DOHH2 (cell line): ENCODE measurements around the gene CTSZ.

Experiments
- H3F3A ChIP-seq: fragments of 200-600 bp; sonication (generic), shearing (Covaris generic); 2 replicates; pipeline ENCODE4 v1.6.0; 2016; ENCODE audit warnings: antibody characterized with exemption, mild to moderate bottlenecking; ENCODE audit not compliant: control insufficient read depth, insufficient read depth
- H3K27ac ChIP-seq: fragments of 200-600 bp; sonication (generic); 2 replicates; pipeline ENCODE4 v1.5.1; 2014; ENCODE audit warnings: low read depth, mild to moderate bottlenecking, low read length, moderate library complexity
- H3K27me3 ChIP-seq: fragments of 200-600 bp; sonication (generic); 2 replicates; pipeline ENCODE4 v1.6.1; 2014; ENCODE audit warnings: mild to moderate bottlenecking, low read length, mixed read lengths; ENCODE audit not compliant: control insufficient read depth
- H3K36me3 ChIP-seq: fragments of 200-600 bp; sonication (generic); 2 replicates; pipeline ENCODE4 v1.6.1; 2014; ENCODE audit warnings: mild to moderate bottlenecking, low read length, moderate library complexity, mixed read lengths; ENCODE audit not compliant: control insufficient read depth
- H3K4me1 ChIP-seq: fragments of 200-600 bp; sonication (generic); 2 replicates; pipeline ENCODE4 v1.6.1; 2014; ENCODE audit warnings: mild to moderate bottlenecking, low read length, mixed read lengths; ENCODE audit not compliant: control insufficient read depth
- H3K4me2 ChIP-seq: fragments of 200-600 bp; sonication (generic); 2 replicates; pipeline ENCODE4 v1.6.0; 2014; ENCODE audit warnings: mild to moderate bottlenecking, low read length, moderate library complexity
- H3K4me3 ChIP-seq: fragments of 200-600 bp; sonication (generic); 2 replicates; pipeline ENCODE4 v1.5.1; 2014; ENCODE audit warnings: mild to moderate bottlenecking, low read length, mixed read lengths
- H3K79me2 ChIP-seq: fragments of 200-600 bp; sonication (generic); 2 replicates; pipeline ENCODE4 v1.6.1; 2014; ENCODE audit warnings: mild to moderate bottlenecking, low read length, mixed read lengths; ENCODE audit not compliant: control insufficient read depth
- H3K9me2 ChIP-seq: fragments of 200-600 bp; sonication (generic); replicated peaks from 2 replicates; pipeline ENCODE4 v1.6.1; 2014; ENCODE audit warnings: mild to moderate bottlenecking, low read length, mixed read lengths; ENCODE audit not compliant: control insufficient read depth
- H3K9me3 ChIP-seq: fragments of 200-600 bp; sonication (generic); 2 replicates; pipeline ENCODE4 v1.6.1; 2014; ENCODE audit warnings: antibody characterized with exemption, low read length, mixed read lengths; ENCODE audit not compliant: control insufficient read depth, insufficient read depth
- H4K20me1 ChIP-seq: fragments of 200-600 bp; sonication (generic); 2 replicates; pipeline ENCODE4 v1.6.0; 2014; ENCODE audit warnings: low read depth, mild to moderate bottlenecking, antibody characterized with exemption, low read length, moderate library complexity; ENCODE audit not compliant: control insufficient read depth, insufficient read depth
- CTCF ChIP-seq: fragments of 200-600 bp; sonication (generic); IDR thresholded peaks from one replicate; pipeline ENCODE4 v1.5.1; 2014; ENCODE audit warnings: antibody characterized with exemption, mild to moderate bottlenecking, low read depth, low read length; ENCODE audit not compliant: poor library complexity, severe bottlenecking
- EZH2phosphoT487 ChIP-seq: fragments of 200-600 bp; sonication (generic); IDR thresholded peaks from 2 replicates; pipeline ENCODE4 v1.6.1; 2017; ENCODE audit warnings: borderline replicate concordance, mild to moderate bottlenecking, antibody characterized with exemption, low read length, moderate library complexity, mixed read lengths

Gene CTSZ

DNA sequence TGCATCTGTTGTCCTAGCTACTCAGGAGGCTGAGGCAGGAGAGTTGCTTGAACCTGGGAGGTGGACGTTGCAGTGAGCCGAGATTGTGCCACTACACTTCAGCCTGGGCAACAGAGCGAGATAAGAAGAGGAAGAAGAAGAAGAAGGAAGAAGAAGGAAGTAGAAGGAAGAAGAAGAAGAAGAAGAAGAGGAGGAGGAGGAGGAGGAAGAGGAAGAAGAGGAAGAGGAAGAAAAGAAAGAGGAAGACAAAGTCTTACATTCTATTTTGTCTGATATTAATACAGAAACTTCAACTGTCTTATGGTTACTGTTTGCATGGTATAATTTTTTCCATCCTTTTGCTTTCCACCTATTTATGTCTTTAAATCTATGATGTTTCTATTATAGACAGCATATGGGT lies 33.2 kb downstream of the CTSZ start:
- peak overlapping the region; percentile 20; the same call in 1 of the 2 replicates for H3K4me3 ChIP-seq
- no peaks in the 10 kb centered on the region for H4K20me1 ChIP-seq
- peaks cover 30% of the 10 kb centered on the region for H3K4me1 ChIP-seq
- TF ChIP-seq CTCF (no peak), EZH2phosphoT487 (no peak)
- H3K79me2 ChIP-seq = no peaks in the 10 kb centered on the region
- no peaks in the 10 kb centered on the region for H3K36me3 ChIP-seq
- no peak overlapping the region for H3K27ac ChIP-seq
- H3K4me2 ChIP-seq = peak overlapping the region; percentile 28
- no peaks in the 10 kb centered on the region for H3K27me3 ChIP-seq
- peaks cover 8% of the 10 kb centered on the region; the same call in 1 of the 2 replicates for H3F3A ChIP-seq
- H3K9me2 ChIP-seq = no peaks in the 10 kb centered on the region
- peaks cover 9% of the 10 kb centered on the region; the same call in 1 of the 2 replicates for H3K9me3 ChIP-seq

GRCh38 chr20:58973179-58973578 lies 33.9 kb downstream of the CTSZ start:
- peaks cover 9% of the 10 kb centered on the region; the same call in 1 of the 2 replicates for H3K9me3 ChIP-seq

DNA sequence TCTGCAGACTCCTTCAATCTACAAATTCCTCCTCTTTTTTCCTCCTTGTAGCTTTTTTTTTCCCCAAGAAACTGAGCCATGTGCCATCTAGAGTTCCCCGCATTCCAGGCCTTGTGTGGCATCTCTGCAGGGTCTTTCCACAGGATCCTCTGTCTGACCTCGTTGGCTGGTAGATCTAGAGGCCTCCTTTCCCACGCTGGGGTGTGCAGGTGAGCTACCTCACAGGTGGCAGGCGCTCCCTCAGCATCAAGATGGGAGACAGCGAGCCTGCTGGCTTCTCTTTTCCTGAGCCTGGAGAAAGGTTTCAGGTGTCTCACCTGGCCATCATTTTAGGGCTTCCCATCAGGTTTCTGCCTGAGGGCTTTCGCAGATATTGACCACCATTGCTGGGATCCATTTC lies 35.6 kb downstream of the CTSZ start:
- no peak overlapping the region for H3K4me3 ChIP-seq
- H3K4me2 ChIP-seq = no peak overlapping the region
- no peaks in the 10 kb centered on the region for H4K20me1 ChIP-seq
- H3K27me3 ChIP-seq = no peaks in the 10 kb centered on the region
- H3K36me3 ChIP-seq = no peaks in the 10 kb centered on the region
- TF ChIP-seq EZH2phosphoT487 (no peak), CTCF (no peak)
- H3F3A ChIP-seq = peaks cover 8% of the 10 kb centered on the region; the same call in 1 of the 2 replicates
- H3K4me1 ChIP-seq = peaks cover 21% of the 10 kb centered on the region
- H3K27ac ChIP-seq = no peak overlapping the region
- no peaks in the 10 kb centered on the region for H3K79me2 ChIP-seq
- peaks cover 9% of the 10 kb centered on the region; the same call in 1 of the 2 replicates for H3K9me3 ChIP-seq
- H3K9me2 ChIP-seq = no peaks in the 10 kb centered on the region

More at GRCh38 chr20:58973179-58973578, 33.9 kb downstream of the CTSZ start:
- H3K27me3 ChIP-seq = no peaks in the 10 kb centered on the region
- H3K36me3 ChIP-seq = no peaks in the 10 kb centered on the region
- no peak for TF ChIP-seq CTCF
- TF ChIP-seq EZH2phosphoT487 = no peak
- H3K4me3 ChIP-seq = no peak overlapping the region
- H3K4me1 ChIP-seq = peaks cover 23% of the 10 kb centered on the region
- H3K4me2 ChIP-seq = no peak overlapping the region
- H3F3A ChIP-seq = peaks cover 8% of the 10 kb centered on the region; the same call in 1 of the 2 replicates
- H3K27ac ChIP-seq = no peak overlapping the region
- no peaks in the 10 kb centered on the region for H4K20me1 ChIP-seq
- H3K9me2 ChIP-seq = no peaks in the 10 kb centered on the region
- no peaks in the 10 kb centered on the region for H3K79me2 ChIP-seq
